Transverse colon (tissue), 3 donors: ENCODE results near the gene PRRC2A.

Experiments
- EP300 ChIP-seq: sonication (generic); formaldehyde crosslinking; IDR thresholded peaks from one replicate; pipeline ENCODE4 v1.6.1; 2017; ENCODE audit warnings: antibody characterized with exemption, low read depth
- TF ChIP-seq, protein P1 (sequence below), 5 experiments: fragments of 200-600 bp in 3 of 5; fragments of 450-650 bp in 2 of 5; sonication (generic) in 3 of 5; IDR thresholded peaks; 1 replicate in 2 of 5; 2 replicates in 3 of 5; pipeline ENCODE4 v1.5.1; 2016 to 2017; ENCODE audit warnings: antibody characterized with exemption in 5 of 5, inconsistent platforms in 3 of 5, mild to moderate bottlenecking in 2 of 5, moderate library complexity in 1 of 5

DNA sequence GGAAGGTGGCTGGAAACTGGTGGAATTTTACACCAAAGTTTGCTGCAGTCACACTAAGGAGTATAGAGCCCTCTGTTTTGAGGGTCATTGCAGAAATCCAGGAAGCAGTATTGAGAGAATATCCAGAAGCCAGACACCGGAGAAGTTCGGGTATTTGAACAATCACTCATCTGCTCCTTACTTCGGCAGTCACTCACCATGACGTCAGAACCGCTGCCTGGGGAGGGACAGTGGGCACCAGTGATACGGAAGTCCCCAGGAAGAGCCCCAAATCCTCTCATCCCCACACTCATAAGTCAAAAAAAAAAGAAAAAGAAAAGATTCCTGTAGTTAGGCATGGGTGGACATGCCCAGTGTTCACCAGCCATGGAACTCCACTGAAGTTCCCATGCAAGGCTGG is 56.4 kb downstream of the PRRC2A start:
- TF ChIP-seq EP300, result no peak
- TF ChIP-seq, protein P1, sequence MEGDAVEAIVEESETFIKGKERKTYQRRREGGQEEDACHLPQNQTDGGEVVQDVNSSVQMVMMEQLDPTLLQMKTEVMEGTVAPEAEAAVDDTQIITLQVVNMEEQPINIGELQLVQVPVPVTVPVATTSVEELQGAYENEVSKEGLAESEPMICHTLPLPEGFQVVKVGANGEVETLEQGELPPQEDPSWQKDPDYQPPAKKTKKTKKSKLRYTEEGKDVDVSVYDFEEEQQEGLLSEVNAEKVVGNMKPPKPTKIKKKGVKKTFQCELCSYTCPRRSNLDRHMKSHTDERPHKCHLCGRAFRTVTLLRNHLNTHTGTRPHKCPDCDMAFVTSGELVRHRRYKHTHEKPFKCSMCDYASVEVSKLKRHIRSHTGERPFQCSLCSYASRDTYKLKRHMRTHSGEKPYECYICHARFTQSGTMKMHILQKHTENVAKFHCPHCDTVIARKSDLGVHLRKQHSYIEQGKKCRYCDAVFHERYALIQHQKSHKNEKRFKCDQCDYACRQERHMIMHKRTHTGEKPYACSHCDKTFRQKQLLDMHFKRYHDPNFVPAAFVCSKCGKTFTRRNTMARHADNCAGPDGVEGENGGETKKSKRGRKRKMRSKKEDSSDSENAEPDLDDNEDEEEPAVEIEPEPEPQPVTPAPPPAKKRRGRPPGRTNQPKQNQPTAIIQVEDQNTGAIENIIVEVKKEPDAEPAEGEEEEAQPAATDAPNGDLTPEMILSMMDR (IDR thresholded peaks at IDR 0.05), result no peak
